H1 (cell line): ENCODE data around the gene KPNA1. TPM values are rescaled to one million over a fixed set of nuclear protein-coding genes. Genes with fewer than 3 reads are reported as not detected.

Source experiments
- CTCF ChIA-PET: fragments of 300-600 bp; sonication (Branson Sonifier 250); formaldehyde crosslinking; loops from one replicate; lab custom pipeline; 2021; ENCODE audit not compliant: partially characterized antibody; lab: Charles Lee
- POLR2A ChIA-PET: fragments of 300-600 bp; sonication (Branson Sonifier 250); formaldehyde crosslinking; loops from one replicate; lab custom pipeline; 2021; ENCODE audit warnings: inconsistent platforms; ENCODE audit not compliant: partially characterized antibody; lab: Charles Lee
- DNase-seq, 2 experiments: peaks; one replicate each; pipeline versions ENCODE4 v3.0.0 to v3.0.0-alpha.2; 2010 to 2022; ENCODE audit warnings: low spot score in 2 of 2, low read depth in 1 of 2, mixed read lengths in 1 of 2
- FAIRE-seq: peaks from 2 replicates; lab custom pipeline; 2011; peaks lifted over from hg19 to GRCh38; lab: Jason Lieb, UNC
- H2AFZ ChIP-seq: 2 replicates; pipeline ENCODE4 v1.8.1; 2012; ENCODE audit warnings: low read length, inconsistent platforms
- H2AK5ac ChIP-seq: 2 replicates; pipeline ENCODE4 v1.6.1; 2013; ENCODE audit warnings: low read depth, low read length
- H2BK120ac ChIP-seq: replicated peaks from 2 replicates; pipeline ENCODE3; 2013; ENCODE audit warnings: low read depth, low read length, inconsistent platforms
- H2BK12ac ChIP-seq: 2 replicates; pipeline ENCODE4 v1.6.1; 2013; ENCODE audit warnings: low read depth, low read length
- H2BK15ac ChIP-seq: 2 replicates; pipeline ENCODE4 v1.6.1; 2013; ENCODE audit warnings: low read length
- H2BK20ac ChIP-seq: 2 replicates; pipeline ENCODE4 v1.6.1; 2013; ENCODE audit warnings: low read length
- H2BK5ac ChIP-seq: 2 replicates; pipeline ENCODE4 v1.6.1; 2013; ENCODE audit warnings: low read depth, low read length
- H3K14ac ChIP-seq: 2 replicates; pipeline ENCODE4 v1.6.1; 2013; ENCODE audit warnings: inconsistent platforms; ENCODE audit not compliant: insufficient read length
- H3K18ac ChIP-seq: 2 replicates; pipeline ENCODE4 v1.6.1; 2013; ENCODE audit warnings: low read length; ENCODE audit errors: extremely low read depth
- H3K23ac ChIP-seq: 2 replicates; pipeline ENCODE4 v1.6.1; 2013; ENCODE audit warnings: inconsistent platforms; ENCODE audit not compliant: insufficient read length
- H3K23me2 ChIP-seq: 2 replicates; pipeline ENCODE4 v1.6.1; 2013; ENCODE audit warnings: low read depth, low read length
- H3K27ac ChIP-seq: 2 replicates; pipeline ENCODE4 v1.6.1; 2011; ENCODE audit warnings: low read depth, low read length, inconsistent platforms
- H3K27me3 ChIP-seq, 4 experiments: replicated peaks in 1 of 4; 1 replicate in 1 of 4; 2 replicates in 3 of 4; pipeline versions ENCODE4 v1.6.1 to v1.8.1; 2011 to 2013; ENCODE audit warnings: low read length in 3 of 4, mild to moderate bottlenecking in 3 of 4, inconsistent platforms in 2 of 4, mixed read lengths in 2 of 4, moderate library complexity in 1 of 4; ENCODE audit not compliant: control insufficient read depth in 3 of 4, insufficient read depth in 3 of 4; ENCODE audit errors: extremely low read depth in 1 of 4
- H3K36me3 ChIP-seq, 4 experiments: 2 replicates each; pipeline versions ENCODE4 v1.6.1 to v1.8.1; 2011 to 2013; ENCODE audit warnings: mild to moderate bottlenecking in 4 of 4, low read length in 3 of 4, moderate library complexity in 2 of 4, control low read depth in 1 of 4, inconsistent platforms in 1 of 4; ENCODE audit not compliant: insufficient read depth in 4 of 4, control insufficient read depth in 2 of 4
- H3K4ac ChIP-seq: replicated peaks from 2 replicates; pipeline ENCODE3; 2013; ENCODE audit warnings: low read length, low read depth, mixed read lengths, inconsistent platforms; ENCODE audit not compliant: insufficient read length
- H3K4me1 ChIP-seq, 4 experiments: replicated peaks in 1 of 4; 1 replicate in 1 of 4; 2 replicates in 3 of 4; pipeline versions ENCODE4 v1.6.1 to v1.8.1; 2011 to 2013; ENCODE audit warnings: low read length in 3 of 4, inconsistent platforms in 2 of 4, mixed read lengths in 1 of 4; ENCODE audit not compliant: insufficient read depth in 4 of 4, control insufficient read depth in 3 of 4
- H3K4me2 ChIP-seq, 2 experiments: 2 replicates each; pipeline versions ENCODE4 v1.6.1 to v1.8.1; 2011 to 2013; ENCODE audit warnings: low read depth in 2 of 2, low read length in 2 of 2, control low read depth in 1 of 2, inconsistent platforms in 1 of 2, mild to moderate bottlenecking in 1 of 2; ENCODE audit not compliant: insufficient read depth in 1 of 2
- H3K4me3 ChIP-seq, 4 experiments: fragments of 200-600, 300-600 bp in 1 of 4; sonication (generic), shearing (Covaris generic), sonication (Bioruptor Twin) in 1 of 4; 2 replicates each; pipeline versions ENCODE4 v1.5.1 to v1.8.1; 2011 to 2016; ENCODE audit warnings: low read length in 4 of 4, low read depth in 3 of 4, control low read depth in 2 of 4, inconsistent platforms in 2 of 4, mild to moderate bottlenecking in 2 of 4, mixed read lengths in 1 of 4, moderate library complexity in 1 of 4; ENCODE audit not compliant: insufficient read depth in 2 of 4; ENCODE audit errors: extremely low read depth in 1 of 4
- H3K56ac ChIP-seq: replicated peaks from 2 replicates; pipeline ENCODE3; 2013; ENCODE audit warnings: low read depth, mild to moderate bottlenecking, mixed read lengths, low read length, inconsistent platforms; ENCODE audit not compliant: insufficient read length
- H3K79me1 ChIP-seq: 2 replicates; pipeline ENCODE4 v1.6.1; 2013; ENCODE audit warnings: low read depth, low read length, control low read depth
- H3K79me2 ChIP-seq, 2 experiments: 2 replicates each; pipeline versions ENCODE4 v1.6.1 to v1.8.1; 2012 to 2013; ENCODE audit warnings: low read length in 2 of 2, mild to moderate bottlenecking in 2 of 2, inconsistent platforms in 1 of 2; ENCODE audit not compliant: insufficient read depth in 2 of 2, control insufficient read depth in 1 of 2
- H3K9ac ChIP-seq, 4 experiments: replicated peaks in 1 of 4; 1 replicate in 1 of 4; 2 replicates in 3 of 4; pipeline versions ENCODE4 v1.6.1 to v1.8.1; 2011 to 2013; ENCODE audit warnings: low read depth in 3 of 4, low read length in 3 of 4, control low read depth in 2 of 4, mild to moderate bottlenecking in 2 of 4, moderate library complexity in 2 of 4, inconsistent platforms in 1 of 4; ENCODE audit errors: extremely low read depth in 1 of 4
- H3K9me3 ChIP-seq, 2 experiments: 2 replicates each; pipeline versions ENCODE4 v1.6.1 to v1.8.1; 2012 to 2013; ENCODE audit warnings: mild to moderate bottlenecking in 2 of 2, moderate library complexity in 2 of 2, control low read depth in 1 of 2, inconsistent platforms in 1 of 2, low read depth in 1 of 2, low read length in 1 of 2, mixed read lengths in 1 of 2; ENCODE audit not compliant: insufficient read depth in 2 of 2
- H4K20me1 ChIP-seq, 2 experiments: replicated peaks in 1 of 2; 2 replicates each; pipeline versions ENCODE3 to v1.8.1; 2011 to 2013; ENCODE audit warnings: inconsistent platforms in 2 of 2, low read length in 2 of 2, mild to moderate bottlenecking in 1 of 2; ENCODE audit not compliant: insufficient read depth in 2 of 2, control insufficient read depth in 1 of 2
- H4K5ac ChIP-seq: 2 replicates; pipeline ENCODE4 v1.6.1; 2013; ENCODE audit warnings: low read length, low read depth, mixed read lengths, inconsistent platforms; ENCODE audit not compliant: insufficient read length
- H4K8ac ChIP-seq: 2 replicates; pipeline ENCODE4 v1.8.0; 2013; ENCODE audit warnings: mild to moderate bottlenecking, moderate library complexity, low read length, inconsistent platforms; ENCODE audit not compliant: insufficient read depth; ENCODE audit errors: extremely low read depth
- H4K91ac ChIP-seq: replicated peaks from 2 replicates; pipeline ENCODE3; 2013; ENCODE audit warnings: low read length, mixed read lengths, inconsistent platforms; ENCODE audit not compliant: insufficient read length
- SAP30 ChIP-seq: fragments of 300-600 bp; sonication (generic); IDR thresholded peaks from 2 replicates; pipeline ENCODE4 v1.7.1; 2012; ENCODE audit warnings: low read length, moderate library complexity, mild to moderate bottlenecking, inconsistent platforms; ENCODE audit not compliant: insufficient read depth, insufficient replicate concordance
- WGBS, 2 experiments: shearing (Covaris generic) in 1 of 2; methylation state at CpG; one replicate each; pipeline versions ENCODE4 v1.1.6 to v1.1.7; 2013 to 2015; ENCODE audit warnings: low lambda C conversion rate in 2 of 2, mixed read lengths in 2 of 2, inconsistent platforms in 1 of 2, low coverage in 1 of 2, missing lambda C conversion rate in 1 of 2; ENCODE audit not compliant: insufficient replicate concordance in 2 of 2, insufficient coverage in 1 of 2, insufficient read length in 1 of 2; ENCODE audit errors: extremely low coverage in 1 of 2, missing lambda C conversion rate in 1 of 2; 5-methylcytosine and 5-hydroxymethylcytosine counted together
- polyA plus RNA-seq, 7 experiments: library from polyadenylated mRNA; depleted of rRNA in 3 of 7; stranded (reverse) in 5 of 7; unstranded in 2 of 7; fragments of >200 nt in 5 of 7; fragments of 200-250 nt in 2 of 7; gene quantifications; 1 replicate in 5 of 7; 2 replicates in 1 of 7; 4 replicates in 1 of 7; pipeline versions ENCODE4 v1.2.1 to v1.2.3, GENCODE V29; 2011 to 2013; ENCODE audit warnings: missing spikeins in 2 of 7, mixed read lengths in 2 of 7
- total RNA-seq: library from RNA; stranded (reverse); fragmentation: NEBNext Ultra II Directional; extraction: Animal tissue kit (Norgen Biotek cat#: 25700); gene quantifications from 2 replicates; pipeline ENCODE4 v1.2.1, GENCODE V29; 2021

The KPNA1 gene
- total and polyA plus RNA-seq, 2 of the 8 experiments (the other 6 are each of a cell fraction or from before 2014, with no cell fraction given) = 14.8 to 63.0 TPM

DNA sequence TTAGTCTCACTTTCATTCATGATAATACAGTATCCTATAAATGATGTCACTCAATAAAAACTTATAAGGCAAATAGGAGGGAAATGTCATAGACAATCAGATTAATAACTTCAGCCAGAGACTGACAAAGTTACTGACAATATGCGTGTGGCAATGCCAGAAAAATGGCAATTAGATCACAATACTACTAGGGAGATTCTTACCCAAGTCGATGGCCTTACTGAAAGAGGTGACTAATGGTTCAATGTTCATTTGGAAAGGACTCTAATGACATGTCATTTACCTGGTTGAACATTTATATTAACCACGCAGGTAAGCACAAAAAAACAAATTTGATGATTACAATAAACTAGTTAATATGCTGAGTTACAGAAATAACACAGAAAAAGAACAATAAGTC lies 52.9 kb downstream of the KPNA1 start:
- Histone ChIP-seq H3K4me3 (no peak overlapping the region), H3K4me1 (no peaks in the 10 kb centered on the region), H3K36me3 (peaks cover 3 to 44% (median 7%) of the 10 kb centered on the region in 4 experiments; a peak in 5 of 8 replicates), H3K18ac (no peak overlapping the region), H2BK15ac (no peak overlapping the region), H3K79me2 (no peaks in the 10 kb centered on the region), H2AK5ac (no peak overlapping the region), H3K79me1 (no peaks in the 10 kb centered on the region), H3K56ac (no peak overlapping the region)
- FAIRE-seq = no peak
- no peak for TF ChIP-seq SAP30
- TF ChIP-seq, all 59 proteins: peak for 0
- no peak overlapping the region for H4K5ac ChIP-seq
- H3K27me3 ChIP-seq = no peaks in the 10 kb centered on the region
- H2BK5ac ChIP-seq = no peak overlapping the region
- no peak overlapping the region for H3K27ac ChIP-seq
- H4K91ac ChIP-seq = no peak overlapping the region
- H3K23ac ChIP-seq = no peak overlapping the region
- H3K14ac ChIP-seq = no peak overlapping the region
- H2AFZ ChIP-seq = no peak overlapping the region
- no peak overlapping the region for H3K4ac ChIP-seq
- CTCF ChIA-PET = interaction anchor here (1.3 kb wide), 1 partner anchor 218 kb away, joined by 4 read pairs; no protein-coding TSS in a partner anchor
- 92% methylated on average over 3 of the region's 3 CpGs; no CpG with 5 or more reads in 1 of the 2 experiments for WGBS, 2 experiments
- POLR2A ChIA-PET = no interaction called here
- H2BK12ac ChIP-seq = no peak overlapping the region
- DNase-seq = no peak
- no peak overlapping the region for H2BK20ac ChIP-seq
- no peak overlapping the region for H4K8ac ChIP-seq
- H3K9me3 ChIP-seq = no peaks in the 10 kb centered on the region
- H2BK120ac ChIP-seq = no peak overlapping the region
- no peak overlapping the region for H3K9ac ChIP-seq
- no peaks in the 10 kb centered on the region for H3K23me2 ChIP-seq
- no peak overlapping the region for H3K4me2 ChIP-seq
- H4K20me1 ChIP-seq = peaks cover 0 to 2% of the 10 kb centered on the region in 2 experiments
